ENCODE results near the gene MACROD1. TPM values are rescaled to one million over a fixed set of nuclear protein-coding genes. Genes with fewer than 3 reads are reported as not detected.

The MACROD1 gene
- total and polyA plus RNA-seq, 10 of the 15 experiments (the other 5 are each of a cell fraction or from before 2014, with no cell fraction given) = 1.2 to 22.7 (median 11.3) TPM; not detected in 1

GRCh38 chr11:64146036-64146955 lies 19.6 kb downstream of the MACROD1 start (continued):
- TF ChIP-seq, protein P1, sequence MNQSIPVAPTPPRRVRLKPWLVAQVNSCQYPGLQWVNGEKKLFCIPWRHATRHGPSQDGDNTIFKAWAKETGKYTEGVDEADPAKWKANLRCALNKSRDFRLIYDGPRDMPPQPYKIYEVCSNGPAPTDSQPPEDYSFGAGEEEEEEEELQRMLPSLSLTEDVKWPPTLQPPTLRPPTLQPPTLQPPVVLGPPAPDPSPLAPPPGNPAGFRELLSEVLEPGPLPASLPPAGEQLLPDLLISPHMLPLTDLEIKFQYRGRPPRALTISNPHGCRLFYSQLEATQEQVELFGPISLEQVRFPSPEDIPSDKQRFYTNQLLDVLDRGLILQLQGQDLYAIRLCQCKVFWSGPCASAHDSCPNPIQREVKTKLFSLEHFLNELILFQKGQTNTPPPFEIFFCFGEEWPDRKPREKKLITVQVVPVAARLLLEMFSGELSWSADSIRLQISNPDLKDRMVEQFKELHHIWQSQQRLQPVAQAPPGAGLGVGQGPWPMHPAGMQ (IDR thresholded peaks at IDR 0.05; ENCODE audit: borderline replicate concordance) = no peak
- no peak for TF ChIP-seq STAT1 (conservative IDR thresholded peaks at IDR 0.05)

- ATAC-seq (no peak), DNase-seq (ENCODE audit: low read depth, low spot score) (no peak), FAIRE-seq (no peak)
- Histone ChIP-seq H3K36me3 (ENCODE audit: control insufficient read depth in 2 of 2, insufficient read depth in 2 of 2, low read length in 1 of 2) (no peaks in the 10 kb centered on the region), H4K20me1 (ENCODE audit: control insufficient read depth, insufficient read depth) (0 out of 2 replicates have a peak, but pooled peaks cover 3% of the 10 kb centered on the region), H3K4me1 (ENCODE audit: control insufficient read depth, insufficient read depth, low read length) (peaks cover 8% of the 10 kb centered on the region), H3K9me3 (replicated peaks; ENCODE audit: control insufficient read depth, insufficient read depth, low read length) (no peaks in the 10 kb centered on the region), H2AFZ (ENCODE audit: control insufficient read depth, low read depth, low read length) (no peak overlapping the region), H3K4me3 (no peak overlapping the region), H3K79me2 (ENCODE audit: control insufficient read depth, insufficient read depth, low read length) (no peaks in the 10 kb centered on the region), H3K27me3 (replicated peaks in 1 of 2; ENCODE audit: control insufficient read depth in 2 of 2, insufficient read depth in 2 of 2, low read length in 1 of 2) (no peaks in the 10 kb centered on the region), H3K9ac (ENCODE audit: control insufficient read depth, insufficient read depth, low read length) (no peak overlapping the region), H3K4me2 (ENCODE audit: control insufficient read depth, insufficient read depth) (no peak overlapping the region), H3K27ac (ENCODE audit: control insufficient read depth, insufficient read depth) (no peak overlapping the region)
- CTCF ChIA-PET = interaction anchor here (1.3 to 8.8 kb wide), 2 partner anchors 14 to 308 kb away, joined by 3 to 68 read pairs; partner anchors contain the start of gene MARK2
- TF ChIP-seq RUNX3 (IDR thresholded peaks at IDR 0.05; ENCODE audit: low read length) (no peak), IKZF2 (IDR thresholded peaks at IDR 0.05) (no peak), NRF1 (conservative IDR thresholded peaks at IDR 0.05; ENCODE audit: low read depth, low read length) (no peak), CBX5 (IDR thresholded peaks at IDR 0.05; ENCODE audit: low read depth) (no peak)
- intact Hi-C loops (cut with micrococcal nuclease; ENCODE audit: unreplicated experiment) = loop anchor here (5.0 kb wide), 1 partner anchor 43 kb away; no protein-coding TSS in a partner anchor
- SMC1A ChIA-PET (ENCODE audit: uncharacterized antibody, unreplicated experiment) = no interaction called here
- POLR2A ChIA-PET = no interaction called here
- WGBS (ENCODE audit: insufficient coverage, insufficient replicate concordance, low lambda C conversion rate, missing lambda C conversion rate) = 73% methylated on average over 41 of the region's 41 CpGs
- no TSS peak for BruUV-seq (replicated peaks)
- in situ Hi-C loops (cut with MboI) = loop anchor here (5.0 kb wide), 2 partner anchors 143 to 308 kb away; partner anchors contain the start of gene MARK2
- RAD21 ChIA-PET (ENCODE audit: unreplicated experiment) = no interaction called here
Measured at GRCh38 chr11:64144587-64145472, 21.1 kb downstream of the MACROD1 start.

Data from GM12878 (cell line).